Measurements from ENCODE around the gene ZNF555. TPM values are rescaled to one million over a fixed set of nuclear protein-coding genes. Genes with fewer than 3 reads are reported as not detected.

ZNF555 gene
- total and polyA plus RNA-seq, 4 donors, result 9.1 to 15.6 (median 11.4) TPM

DNA sequence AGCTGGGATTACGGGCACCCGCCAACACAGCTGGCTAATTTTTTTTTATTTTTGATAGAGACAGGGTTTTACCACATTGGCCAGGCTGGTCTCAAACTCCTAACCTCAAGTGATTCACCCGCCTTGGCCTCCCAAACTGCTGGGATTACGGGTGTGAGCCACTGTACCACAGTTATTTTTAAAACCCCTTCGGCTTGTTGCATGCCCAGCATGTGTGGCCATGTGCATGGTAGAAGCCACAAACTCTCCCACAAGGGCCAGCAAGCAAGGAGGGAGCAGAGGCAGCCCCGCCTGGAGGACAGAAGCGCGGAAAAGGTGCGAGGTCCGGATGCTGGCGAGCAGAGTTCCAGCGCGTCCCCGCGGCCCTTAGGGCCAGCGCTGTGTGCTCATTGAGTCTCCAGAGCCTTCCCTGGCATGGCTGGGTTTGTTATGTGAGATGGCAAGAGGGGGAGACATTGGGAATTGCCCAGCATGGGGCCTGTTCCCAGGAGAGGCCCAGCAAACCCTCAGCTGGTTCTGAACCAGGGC is 43.1 kb upstream of the ZNF555 start:
- Histone ChIP-seq H3K36me3 (ENCODE audit: control insufficient read depth, insufficient read depth, low read length) (peaks cover 100% of the 10 kb centered on the region), H3K4me3 (ENCODE audit: low read depth, low read length) (no peak overlapping the region), H3K9me3 (ENCODE audit: control insufficient read depth, insufficient read depth, low read length) (no peaks in the 10 kb centered on the region), H3K27me3 (ENCODE audit: control insufficient read depth, insufficient read depth, low read length) (no peaks in the 10 kb centered on the region), H3K4me1 (ENCODE audit: control insufficient read depth, insufficient read depth, low read length) (no peaks in the 10 kb centered on the region), H3K27ac (ENCODE audit: low read depth, low read length) (no peak overlapping the region)
- DNase-seq (ENCODE audit: low read depth in 4 of 6, low spot score in 6 of 6), result no peak
- WGBS (ENCODE audit: insufficient coverage), result over 99% methylated on average over 14 of the region's 16 CpGs

DNA sequence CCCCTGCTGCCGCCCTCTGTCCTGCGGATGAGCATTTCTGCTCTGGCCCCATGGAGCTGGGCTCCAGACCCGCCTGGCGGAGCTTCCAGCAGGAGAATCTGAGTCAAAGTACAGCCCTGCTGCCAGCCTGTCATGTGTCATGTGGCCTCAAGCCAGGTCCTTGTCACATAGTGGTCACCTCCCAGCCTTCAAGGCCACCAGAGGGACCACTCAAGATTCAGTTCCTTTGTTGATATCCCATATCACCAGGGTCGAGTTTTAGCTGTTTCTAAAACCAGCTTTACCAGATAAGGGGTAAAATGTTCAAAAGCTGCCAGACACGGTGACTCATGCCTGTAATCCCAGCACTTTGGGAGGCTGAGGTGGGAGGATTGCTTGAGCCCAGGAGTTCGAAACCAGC is 42.5 kb upstream of the ZNF555 start:
- peaks cover 100% of the 10 kb centered on the region for H3K36me3 ChIP-seq (ENCODE audit: control insufficient read depth, insufficient read depth, low read length)
- DNase-seq (ENCODE audit: low read depth in 4 of 6, low spot score in 6 of 6), result no peak
- no peak overlapping the region for H3K27ac ChIP-seq (ENCODE audit: low read depth, low read length)
- no peaks in the 10 kb centered on the region for H3K9me3 ChIP-seq (ENCODE audit: control insufficient read depth, insufficient read depth, low read length)
- H3K4me3 ChIP-seq (ENCODE audit: low read depth, low read length), result no peak overlapping the region
- no peaks in the 10 kb centered on the region for H3K27me3 ChIP-seq (ENCODE audit: control insufficient read depth, insufficient read depth, low read length)
- H3K4me1 ChIP-seq (ENCODE audit: control insufficient read depth, insufficient read depth, low read length), result no peaks in the 10 kb centered on the region
- 88% methylated on average over 5 of the region's 7 CpGs for WGBS (ENCODE audit: insufficient coverage)

DNA sequence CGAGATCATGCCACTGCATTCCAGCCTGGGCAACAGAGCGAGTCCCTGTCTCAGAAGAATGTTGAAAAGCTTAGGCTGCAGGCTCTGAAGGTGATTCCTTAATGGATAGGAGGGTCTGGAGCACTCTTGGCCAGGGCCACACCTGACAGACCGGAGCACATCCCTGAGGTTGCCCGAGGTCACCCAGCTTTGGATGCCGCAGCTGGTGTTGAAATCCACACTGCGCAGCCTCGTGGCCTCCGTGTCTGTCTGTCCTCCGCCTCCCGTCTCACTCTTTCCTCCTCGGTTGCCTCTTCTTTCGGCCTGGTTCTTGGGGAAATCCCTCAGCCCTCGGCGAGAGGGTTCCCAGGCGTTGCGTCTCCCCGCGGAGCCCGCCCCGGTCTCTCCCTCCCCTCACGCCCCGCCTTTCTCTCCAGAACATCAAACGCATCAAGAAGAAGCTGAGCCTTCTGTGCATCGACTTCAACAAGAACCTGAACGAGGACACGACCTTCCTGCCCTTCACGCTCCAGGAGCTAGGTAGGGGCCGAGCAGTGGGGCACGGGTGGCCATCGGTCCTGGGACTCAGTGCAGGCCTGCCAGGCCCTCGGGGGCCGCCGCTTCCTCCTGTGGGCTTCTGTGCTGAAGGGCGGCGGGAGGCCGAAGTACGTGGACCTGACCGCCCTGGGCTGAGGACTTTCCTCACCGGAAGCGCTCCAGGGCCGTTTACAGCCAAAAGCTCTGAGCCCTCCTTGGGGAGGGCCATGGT is 41.8 kb upstream of the ZNF555 start:
- no peaks in the 10 kb centered on the region for H3K4me1 ChIP-seq (ENCODE audit: control insufficient read depth, insufficient read depth, low read length)
- 95% methylated on average over 41 of the region's 41 CpGs for WGBS (ENCODE audit: insufficient coverage)
- DNase-seq (ENCODE audit: low read depth in 4 of 6, low spot score in 6 of 6), result no peak
- peaks cover 100% of the 10 kb centered on the region for H3K36me3 ChIP-seq (ENCODE audit: control insufficient read depth, insufficient read depth, low read length)
- no peak overlapping the region for H3K27ac ChIP-seq (ENCODE audit: low read depth, low read length)
- H3K4me3 ChIP-seq (ENCODE audit: low read depth, low read length), result no peak overlapping the region
- H3K9me3 ChIP-seq (ENCODE audit: control insufficient read depth, insufficient read depth, low read length), result no peaks in the 10 kb centered on the region
- H3K27me3 ChIP-seq (ENCODE audit: control insufficient read depth, insufficient read depth, low read length), result no peaks in the 10 kb centered on the region

DNA sequence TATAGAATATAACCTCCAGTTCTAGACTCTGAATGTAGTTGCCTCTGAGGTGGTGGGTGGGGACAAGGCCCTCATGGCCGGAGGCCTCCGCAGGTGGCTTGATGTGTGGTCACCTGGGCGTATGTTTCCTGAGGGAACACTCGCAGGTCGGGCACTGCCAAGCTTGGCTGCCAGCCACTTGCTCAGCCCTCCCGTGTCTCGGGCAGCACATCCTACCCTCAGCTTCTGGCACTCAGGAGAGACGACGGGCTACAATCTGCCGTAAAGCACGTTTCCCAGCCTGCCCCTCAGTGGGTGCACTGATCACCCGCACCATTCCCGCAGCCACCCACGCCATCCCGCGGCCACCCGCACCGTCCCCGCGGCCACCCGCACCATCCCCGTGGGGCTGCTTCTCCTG is 40.8 kb upstream of the ZNF555 start:
- H3K27me3 ChIP-seq (ENCODE audit: control insufficient read depth, insufficient read depth, low read length), result no peaks in the 10 kb centered on the region
- peaks cover 100% of the 10 kb centered on the region for H3K36me3 ChIP-seq (ENCODE audit: control insufficient read depth, insufficient read depth, low read length)
- H3K9me3 ChIP-seq (ENCODE audit: control insufficient read depth, insufficient read depth, low read length), result no peaks in the 10 kb centered on the region
- WGBS (ENCODE audit: insufficient coverage), result 94% methylated on average over 22 of the region's 22 CpGs
- no peaks in the 10 kb centered on the region for H3K4me1 ChIP-seq (ENCODE audit: control insufficient read depth, insufficient read depth, low read length)
- no peak overlapping the region for H3K27ac ChIP-seq (ENCODE audit: low read depth, low read length)
- DNase-seq (ENCODE audit: low read depth in 4 of 6, low spot score in 6 of 6), result no peak
- no peak overlapping the region for H3K4me3 ChIP-seq (ENCODE audit: low read depth, low read length)

DNA sequence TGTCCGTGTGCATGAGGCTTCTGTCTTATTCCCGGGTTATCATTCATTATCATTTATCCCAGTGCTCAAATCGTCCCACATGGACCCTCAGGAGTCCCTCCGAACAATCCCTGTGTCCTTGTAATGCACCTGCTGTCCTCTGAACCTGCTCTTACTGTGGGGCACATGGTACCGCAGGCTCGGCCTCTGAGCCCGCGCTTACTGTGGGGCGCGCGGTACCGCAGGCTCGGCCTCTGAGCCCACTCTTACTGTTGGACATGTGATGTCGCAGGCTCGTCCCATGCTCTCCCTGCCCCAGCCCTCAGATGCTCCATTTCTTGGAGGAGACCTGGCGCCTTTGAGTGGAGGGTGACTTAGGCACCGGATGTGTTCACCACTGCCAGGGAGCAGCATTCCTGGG is 38.4 kb upstream of the ZNF555 start:
- DNase-seq (ENCODE audit: low read depth in 4 of 6, low spot score in 6 of 6), result no peak
- Histone ChIP-seq H3K4me1 (ENCODE audit: control insufficient read depth, insufficient read depth, low read length) (no peaks in the 10 kb centered on the region), H3K27ac (ENCODE audit: low read depth, low read length) (no peak overlapping the region), H3K27me3 (ENCODE audit: control insufficient read depth, insufficient read depth, low read length) (no peaks in the 10 kb centered on the region), H3K36me3 (ENCODE audit: control insufficient read depth, insufficient read depth, low read length) (peaks cover 100% of the 10 kb centered on the region), H3K9me3 (ENCODE audit: control insufficient read depth, insufficient read depth, low read length) (no peaks in the 10 kb centered on the region), H3K4me3 (ENCODE audit: low read depth, low read length) (no peak overlapping the region)
- WGBS (ENCODE audit: insufficient coverage), result 93% methylated on average over 17 of the region's 17 CpGs

DNA sequence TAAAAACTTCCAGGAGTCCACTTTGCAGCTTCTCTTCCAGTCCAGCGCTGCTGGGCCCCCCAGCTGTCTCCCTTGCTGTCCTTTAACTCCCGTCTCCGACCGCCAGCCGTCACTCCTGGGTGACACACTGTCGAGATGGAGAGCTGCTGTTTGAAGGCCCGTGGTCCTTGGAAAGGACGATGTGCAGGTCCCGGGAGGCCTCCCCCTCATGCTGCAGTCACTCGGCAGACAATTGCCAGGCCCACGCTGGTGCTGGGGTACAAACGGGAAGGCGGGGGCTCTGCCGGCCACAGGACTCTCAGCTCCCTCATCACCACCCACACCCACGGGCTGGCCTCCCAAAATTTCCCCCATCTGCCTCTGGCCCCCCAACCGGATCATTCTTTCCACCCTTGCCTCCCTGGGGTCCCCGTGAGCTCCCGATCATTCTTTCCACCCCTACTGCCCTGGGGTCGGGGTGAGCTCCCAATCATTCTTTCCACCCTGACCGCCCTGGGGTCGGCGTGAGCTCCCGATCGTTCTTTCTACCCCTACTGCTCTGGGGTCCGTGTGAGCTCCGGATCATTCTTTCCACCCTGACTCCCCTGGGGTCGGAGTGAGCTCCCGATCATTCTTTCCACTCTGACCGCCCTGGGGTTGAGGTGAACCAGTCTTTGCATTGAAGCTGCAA is 37.7 kb upstream of the ZNF555 start:
- no peak overlapping the region for H3K27ac ChIP-seq (ENCODE audit: low read depth, low read length)
- no peak for DNase-seq (ENCODE audit: low read depth in 4 of 6, low spot score in 6 of 6)
- H3K9me3 ChIP-seq (ENCODE audit: control insufficient read depth, insufficient read depth, low read length), result no peaks in the 10 kb centered on the region
- H3K27me3 ChIP-seq (ENCODE audit: control insufficient read depth, insufficient read depth, low read length), result no peaks in the 10 kb centered on the region
- no peaks in the 10 kb centered on the region for H3K4me1 ChIP-seq (ENCODE audit: control insufficient read depth, insufficient read depth, low read length)
- no peak overlapping the region for H3K4me3 ChIP-seq (ENCODE audit: low read depth, low read length)
- WGBS (ENCODE audit: insufficient coverage), result 92% methylated on average over 29 of the region's 29 CpGs
- peaks cover 100% of the 10 kb centered on the region for H3K36me3 ChIP-seq (ENCODE audit: control insufficient read depth, insufficient read depth, low read length)

DNA sequence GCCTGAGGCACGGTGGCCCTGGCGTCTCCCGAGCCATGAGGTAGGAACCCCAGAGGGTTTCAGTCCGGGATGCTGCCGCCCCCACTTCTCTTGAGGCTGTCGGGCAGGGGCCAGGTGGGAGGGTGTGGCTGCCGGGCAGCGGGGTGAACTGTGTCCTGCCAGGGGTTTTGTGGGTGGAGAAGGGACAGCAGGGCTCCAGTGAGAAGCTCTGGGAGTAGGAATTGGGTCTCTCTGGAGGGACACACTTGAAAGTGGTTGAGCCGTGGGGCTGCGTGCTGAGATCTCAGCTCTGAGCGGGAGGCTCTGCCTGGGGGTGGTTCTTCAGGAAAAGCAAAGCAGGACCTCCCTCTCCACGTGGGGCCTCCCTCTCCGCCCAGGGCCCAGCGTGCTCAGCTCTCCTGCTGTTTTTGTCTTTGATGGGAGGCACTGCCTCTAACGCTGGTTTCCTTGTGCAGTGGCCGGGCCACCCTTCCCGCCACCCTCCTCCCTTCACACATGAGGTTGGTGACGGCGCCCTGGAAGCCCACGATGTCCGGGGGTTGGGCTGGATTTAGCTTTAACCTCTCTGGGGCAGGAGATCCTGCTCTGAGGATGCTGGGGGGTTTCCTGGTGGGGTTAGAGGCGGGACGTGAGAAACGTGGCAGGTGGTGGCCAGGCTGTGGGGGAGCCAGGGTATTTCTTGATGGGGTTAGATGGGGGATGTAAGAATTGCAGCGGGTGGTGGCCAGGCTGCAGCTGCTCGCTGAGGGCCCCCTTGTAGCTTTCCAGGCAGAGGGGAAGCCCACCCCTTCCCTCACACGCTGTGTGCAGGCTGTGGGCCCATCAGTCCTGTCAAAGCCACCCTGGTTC is 36.9 kb upstream of the ZNF555 start:
- Histone ChIP-seq H3K36me3 (ENCODE audit: control insufficient read depth, insufficient read depth, low read length) (peaks cover 100% of the 10 kb centered on the region), H3K9me3 (ENCODE audit: control insufficient read depth, insufficient read depth, low read length) (no peaks in the 10 kb centered on the region)
- 96% methylated on average over 17 of the region's 27 CpGs for WGBS (ENCODE audit: insufficient coverage)

DNA sequence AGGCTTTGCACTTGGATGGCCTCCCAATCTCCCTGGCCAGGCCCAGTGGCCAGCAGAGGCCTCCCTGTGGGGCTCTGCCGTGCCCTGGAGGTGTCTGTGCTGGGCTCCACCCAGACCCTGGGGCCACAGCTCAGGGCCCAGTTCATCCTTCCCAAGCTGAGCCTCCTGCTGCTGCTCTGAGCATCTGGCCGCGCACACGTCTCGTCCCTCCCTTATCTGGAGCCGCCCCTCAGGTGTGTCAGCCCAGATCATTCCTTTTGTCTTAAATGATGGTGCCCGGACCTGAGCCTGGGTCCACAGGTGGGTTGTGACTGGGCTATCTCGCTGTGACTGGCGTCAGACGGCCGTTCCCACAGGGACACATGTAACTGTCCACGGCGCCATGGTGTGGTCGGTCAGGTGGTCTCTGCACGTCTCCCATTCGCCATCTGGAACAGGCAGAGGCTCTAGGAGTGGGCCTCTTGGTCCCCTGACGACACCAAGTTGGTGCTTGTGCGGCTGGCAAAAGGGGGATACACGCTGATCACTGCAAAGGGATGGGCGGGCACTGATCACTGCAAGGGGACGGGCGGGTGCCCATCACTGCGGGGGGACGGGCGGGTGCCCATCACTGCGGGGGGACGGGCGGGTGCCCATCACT is 35.9 kb upstream of the ZNF555 start:
- H3K27me3 ChIP-seq (ENCODE audit: control insufficient read depth, insufficient read depth, low read length), result no peaks in the 10 kb centered on the region
- H3K27ac ChIP-seq (ENCODE audit: low read depth, low read length), result no peak overlapping the region
- no peak overlapping the region for H3K4me3 ChIP-seq (ENCODE audit: low read depth, low read length)
- peaks cover 100% of the 10 kb centered on the region for H3K36me3 ChIP-seq (ENCODE audit: control insufficient read depth, insufficient read depth, low read length)
- WGBS (ENCODE audit: insufficient coverage), result 95% methylated on average over 19 of the region's 28 CpGs
- no peaks in the 10 kb centered on the region for H3K4me1 ChIP-seq (ENCODE audit: control insufficient read depth, insufficient read depth, low read length)
- DNase-seq (ENCODE audit: low read depth in 4 of 6, low spot score in 6 of 6), result no peak
- H3K9me3 ChIP-seq (ENCODE audit: control insufficient read depth, insufficient read depth, low read length), result no peaks in the 10 kb centered on the region

More for the DNA sequence above, 36.9 kb upstream of the ZNF555 start:
- H3K4me1 ChIP-seq (ENCODE audit: control insufficient read depth, insufficient read depth, low read length), result no peaks in the 10 kb centered on the region
- H3K4me3 ChIP-seq (ENCODE audit: low read depth, low read length), result no peak overlapping the region
- no peaks in the 10 kb centered on the region for H3K27me3 ChIP-seq (ENCODE audit: control insufficient read depth, insufficient read depth, low read length)
- DNase-seq (ENCODE audit: low read depth in 4 of 6, low spot score in 6 of 6), result no peak
- no peak overlapping the region for H3K27ac ChIP-seq (ENCODE audit: low read depth, low read length)

DNA sequence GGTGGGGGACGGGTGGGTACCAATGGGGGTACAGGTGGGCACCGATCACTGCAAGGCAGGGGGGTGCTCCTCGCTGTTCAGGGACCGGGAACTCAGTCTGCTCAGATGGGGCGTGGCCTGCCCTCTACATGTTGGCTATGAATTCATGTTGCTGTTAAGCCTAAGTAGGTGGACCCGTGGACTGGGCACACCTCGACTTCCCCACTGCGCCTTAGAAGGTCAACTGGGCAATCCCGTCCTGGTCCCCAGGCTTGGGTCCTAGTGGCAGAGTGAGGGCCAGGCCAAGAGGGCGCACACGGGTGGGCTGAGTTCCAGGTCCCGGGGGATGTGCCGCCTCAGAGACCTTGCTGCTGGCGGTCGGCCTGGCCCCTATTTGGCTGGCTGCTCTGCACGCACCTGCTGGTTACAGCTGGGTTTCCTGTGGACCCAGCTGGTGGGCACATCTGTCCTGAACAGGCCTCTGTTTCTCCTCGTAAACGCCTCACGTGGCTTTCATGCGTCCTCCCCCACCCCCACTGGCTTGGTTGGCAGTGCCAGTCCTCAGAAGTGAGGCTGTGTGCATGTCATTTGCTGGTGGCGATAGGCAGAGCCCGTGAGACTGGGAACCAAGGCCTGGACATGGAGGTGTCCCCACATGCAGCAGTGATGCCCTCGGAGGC is 35.2 kb upstream of the ZNF555 start:
- Histone ChIP-seq H3K4me1 (ENCODE audit: control insufficient read depth, insufficient read depth, low read length) (no peaks in the 10 kb centered on the region), H3K27ac (ENCODE audit: low read depth, low read length) (no peak overlapping the region), H3K4me3 (ENCODE audit: low read depth, low read length) (no peak overlapping the region), H3K27me3 (ENCODE audit: control insufficient read depth, insufficient read depth, low read length) (no peaks in the 10 kb centered on the region), H3K36me3 (ENCODE audit: control insufficient read depth, insufficient read depth, low read length) (peaks cover 100% of the 10 kb centered on the region), H3K9me3 (ENCODE audit: control insufficient read depth, insufficient read depth, low read length) (no peaks in the 10 kb centered on the region)
- no peak for DNase-seq (ENCODE audit: low read depth in 4 of 6, low spot score in 6 of 6)
- WGBS (ENCODE audit: insufficient coverage), result 86% methylated on average over 17 of the region's 23 CpGs

Data from spinal cord (tissue), 10 donors.